IMR-90 (cell line): ENCODE results near the gene ARVCF. TPM values are rescaled to one million over a fixed set of nuclear protein-coding genes. Genes with fewer than 3 reads are reported as not detected.

ENCODE experiments used
- ATAC-seq: fragments of 200-7000 bp; cut with Tn5 transposase; 2 replicates; pipeline ENCODE4 v1.9.1; 2020; ENCODE audit warnings: low read depth, mild to moderate bottlenecking, moderate library complexity
- BruUV-seq: library from RNA; stranded (reverse); fragments of 400-500 nt; replicated peaks from 2 replicates; lab custom pipeline; 2021; lab: Mats Ljungman, UMichigan
- CTCF ChIA-PET: fragments of 300-600 bp; formaldehyde crosslinking; extraction: SDS; loops from one replicate; lab custom pipeline; 2021; ENCODE audit warnings: antibody characterized with exemption; lab: Yijun Ruan, JAX
- POLR2A ChIA-PET: fragments of 300-600 bp; sonication (Branson Sonifier 250); formaldehyde crosslinking; loops from one replicate; lab custom pipeline; 2022; ENCODE audit warnings: antibody characterized with exemption; ENCODE audit not compliant: unreplicated experiment; lab: Charles Lee
- DNase-seq: peaks from one replicate; pipeline ENCODE4 v3.0.0; 2013
- H2AFZ ChIP-seq: replicated peaks from 2 replicates; pipeline ENCODE3; 2013; ENCODE audit warnings: low read length, mild to moderate bottlenecking; ENCODE audit not compliant: poor library complexity
- H2AK5ac ChIP-seq: 2 replicates; pipeline ENCODE4 v1.6.1; 2013; ENCODE audit warnings: low read depth, low read length, inconsistent platforms
- H2AK9ac ChIP-seq: replicated peaks from 2 replicates; pipeline ENCODE3; 2013; ENCODE audit warnings: mild to moderate bottlenecking, low read depth, low read length, moderate library complexity; ENCODE audit not compliant: poor library complexity
- H2BK120ac ChIP-seq: 2 replicates; pipeline ENCODE4 v1.6.1; 2013; ENCODE audit warnings: low read depth, low read length, inconsistent platforms
- H2BK15ac ChIP-seq: 3 replicates; pipeline ENCODE4 v1.6.1; 2013; ENCODE audit warnings: low read depth, low read length, inconsistent platforms
- H2BK20ac ChIP-seq: 2 replicates; pipeline ENCODE4 v1.6.1; 2013; ENCODE audit warnings: low read depth, mild to moderate bottlenecking, inconsistent platforms, low read length, moderate library complexity
- H2BK5ac ChIP-seq: 2 replicates; pipeline ENCODE4 v1.6.1; 2013; ENCODE audit warnings: mild to moderate bottlenecking, low read depth, low read length, inconsistent platforms; ENCODE audit not compliant: poor library complexity, severe bottlenecking
- H3K14ac ChIP-seq: replicated peaks from 2 replicates; pipeline ENCODE4 v1.6.1; 2013; ENCODE audit warnings: low read depth, low read length, inconsistent platforms
- H3K18ac ChIP-seq: 2 replicates; pipeline ENCODE4 v1.6.1; 2013; ENCODE audit warnings: low read depth, low read length, control low read depth
- H3K23ac ChIP-seq: 2 replicates; pipeline ENCODE4 v1.6.1; 2013; ENCODE audit warnings: low read depth, low read length, inconsistent platforms
- H3K27ac ChIP-seq: 2 replicates; pipeline ENCODE4 v1.5.1; 2013; ENCODE audit warnings: mild to moderate bottlenecking, control low read depth, low read length; ENCODE audit not compliant: insufficient read depth
- H3K27me3 ChIP-seq: 2 replicates; pipeline ENCODE4 v1.6.1; 2013; ENCODE audit warnings: low read length; ENCODE audit not compliant: control insufficient read depth, insufficient read depth
- H3K36me3 ChIP-seq: 2 replicates; pipeline ENCODE4 v1.6.1; 2013; ENCODE audit warnings: low read length, mixed read lengths; ENCODE audit not compliant: control insufficient read depth, insufficient read depth
- H3K4ac ChIP-seq: 2 replicates; pipeline ENCODE4 v1.6.1; 2013; ENCODE audit warnings: low read depth, low read length, inconsistent platforms
- H3K4me1 ChIP-seq: 2 replicates; pipeline ENCODE4 v1.6.1; 2013; ENCODE audit warnings: low read length, mixed read lengths; ENCODE audit not compliant: control insufficient read depth, insufficient read depth
- H3K4me2 ChIP-seq: 2 replicates; pipeline ENCODE4 v1.6.1; 2013; ENCODE audit warnings: low read depth, mild to moderate bottlenecking, control low read depth, low read length, moderate library complexity
- H3K4me3 ChIP-seq: 2 replicates; pipeline ENCODE4 v1.5.1; 2013; ENCODE audit warnings: low read depth, mild to moderate bottlenecking, control low read depth, low read length, moderate library complexity; ENCODE audit not compliant: insufficient read depth
- H3K56ac ChIP-seq: 2 replicates; pipeline ENCODE4 v1.6.1; 2013; ENCODE audit warnings: low read length, inconsistent platforms; ENCODE audit not compliant: insufficient read depth; ENCODE audit errors: extremely low read depth
- H3K79me1 ChIP-seq, 2 experiments: 2 replicates each; pipeline ENCODE4 v1.6.1; 2013; ENCODE audit warnings: low read length in 2 of 2, inconsistent platforms in 1 of 2, low read depth in 1 of 2
- H3K9ac ChIP-seq: 2 replicates; pipeline ENCODE4 v1.6.1; 2013; ENCODE audit warnings: low read depth, low read length, control low read depth
- H3K9me1 ChIP-seq: 2 replicates; pipeline ENCODE4 v1.6.1; 2013; ENCODE audit warnings: low read length, inconsistent platforms; ENCODE audit not compliant: insufficient read depth
- H3K9me3 ChIP-seq: 2 replicates; pipeline ENCODE4 v1.6.1; 2013; ENCODE audit warnings: low read length; ENCODE audit not compliant: control insufficient read depth, insufficient read depth
- H4K20me1 ChIP-seq: 2 replicates; pipeline ENCODE4 v1.6.1; 2013; ENCODE audit warnings: low read length, inconsistent platforms; ENCODE audit not compliant: insufficient read depth
- H4K5ac ChIP-seq: 2 replicates; pipeline ENCODE4 v1.6.1; 2013; ENCODE audit warnings: mild to moderate bottlenecking, low read depth, low read length, control low read depth
- H4K8ac ChIP-seq, 2 experiments: 2 replicates each; pipeline ENCODE4 v1.6.1; 2013; ENCODE audit warnings: low read depth in 2 of 2, low read length in 2 of 2, control low read depth in 1 of 2, inconsistent platforms in 1 of 2
- H4K91ac ChIP-seq: 2 replicates; pipeline ENCODE4 v1.6.1; 2013; ENCODE audit warnings: low read depth, low read length, inconsistent platforms; ENCODE audit not compliant: insufficient read depth
- BHLHE40 ChIP-seq: fragments of 150-350 bp; IDR thresholded peaks from 2 replicates; pipeline ENCODE4 v1.6.1; 2016; ENCODE audit warnings: mild to moderate bottlenecking, low read depth, low read length
- CHD1 ChIP-seq: IDR thresholded peaks from 2 replicates; pipeline ENCODE4 v1.6.1; 2012; ENCODE audit warnings: low read depth, low read length, improper control_type of control experiment
- CTCF ChIP-seq: conservative IDR thresholded peaks from 2 replicates; pipeline ENCODE4 v1.5.1; 2012; ENCODE audit warnings: mild to moderate bottlenecking, low read depth, low read length, improper control_type of control experiment
- ELK1 ChIP-seq: fragments of 150-350 bp; IDR thresholded peaks from 2 replicates; pipeline ENCODE4 v1.6.1; 2016; ENCODE audit warnings: low read depth, mild to moderate bottlenecking, low read length, moderate library complexity, borderline replicate concordance
- MAFK ChIP-seq: IDR thresholded peaks from 2 replicates; pipeline ENCODE4 v1.6.1; 2012; ENCODE audit warnings: low read depth, low read length, improper control_type of control experiment
- MAZ ChIP-seq: IDR thresholded peaks from 2 replicates; pipeline ENCODE4 v1.6.1; 2012; ENCODE audit warnings: low read depth, mild to moderate bottlenecking, low read length, improper control_type of control experiment, moderate library complexity, borderline replicate concordance
- MXI1 ChIP-seq: IDR thresholded peaks from 2 replicates; pipeline ENCODE4 v1.6.1; 2012; ENCODE audit warnings: low read depth, mild to moderate bottlenecking, low read length, moderate library complexity, borderline replicate concordance
- POLR2A ChIP-seq: IDR thresholded peaks from 2 replicates; pipeline ENCODE4 v1.6.1; 2012; ENCODE audit warnings: mild to moderate bottlenecking, low read depth, low read length
- RCOR1 ChIP-seq: IDR thresholded peaks from 2 replicates; pipeline ENCODE4 v1.6.1; 2012; ENCODE audit warnings: mild to moderate bottlenecking, low read length, improper control_type of control experiment; ENCODE audit not compliant: insufficient replicate concordance
- RFX5 ChIP-seq: IDR thresholded peaks from 2 replicates; pipeline ENCODE4 v1.8.0; 2012; ENCODE audit warnings: low read depth, mild to moderate bottlenecking, low read length, moderate library complexity
- USF2 ChIP-seq: fragments of 150-350 bp; IDR thresholded peaks from 2 replicates; pipeline ENCODE4 v1.6.1; 2017; ENCODE audit warnings: mild to moderate bottlenecking, antibody characterized with exemption, low read length, low read depth
- WGBS, 2 experiments: methylation state at CpG; one replicate each; pipeline versions ENCODE4 v1.1.5 to v1.1.7; 2013; ENCODE audit warnings: missing lambda C conversion rate in 2 of 2; ENCODE audit not compliant: insufficient read length in 1 of 2; ENCODE audit errors: extremely low coverage in 2 of 2; 5-methylcytosine and 5-hydroxymethylcytosine counted together
- dilution Hi-C: fragments of 300-500 bp; cut with HindIII; formaldehyde crosslinking; loops from one replicate; pipeline ENCODE4 v1.14.3; 2018; ENCODE audit warnings: low sequenced_read_pairs; ENCODE audit not compliant: unreplicated experiment
- in situ Hi-C: fragments of 300-500 bp; cut with MboI; formaldehyde crosslinking; loops from 3 replicates; pipeline ENCODE4 v1.14.3; 2019; ENCODE audit warnings: low sequenced_read_pairs, inconsistent platforms, mixed read lengths
- intact Hi-C: fragments of 100-400 bp; cut with micrococcal nuclease; formaldehyde crosslinking; loops from 2 replicates; pipeline ENCODE4 v1.10.0; 2022
- polyA plus RNA-seq, 3 experiments: library from polyadenylated mRNA; depleted of rRNA; stranded (reverse); fragments of >200 nt; gene quantifications; 2 replicates each; pipeline ENCODE4 v1.2.3, GENCODE V29; 2012; ENCODE audit warnings: low replicate concordance in 1 of 3
- total RNA-seq: library from RNA; depleted of rRNA; stranded (reverse); fragments of >200 nt; gene quantifications from 2 replicates; pipeline ENCODE4 v1.2.3, GENCODE V29; 2012

ARVCF gene
- total and polyA plus RNA-seq, 2 of the 4 experiments (the other 2 are of a cell fraction), result 8.6 to 14.1 TPM

- no peak overlapping the region for H4K5ac ChIP-seq
- no peak overlapping the region for H4K91ac ChIP-seq
- H2BK5ac ChIP-seq, result no peak overlapping the region
- no peak overlapping the region for H2AK5ac ChIP-seq
- peaks cover 31 to 50% of the 10 kb centered on the region in 2 experiments for H3K79me1 ChIP-seq
- H2BK15ac ChIP-seq, result no peak overlapping the region
- H4K20me1 ChIP-seq, result no peaks in the 10 kb centered on the region; the same call in 1 of the 2 replicates
- no peak for TF ChIP-seq USF2
- TF ChIP-seq MAFK, result no peak
- TF ChIP-seq CHD1, result no peak
- TF ChIP-seq POLR2A, result no peak
- TF ChIP-seq RCOR1, result no peak
- TF ChIP-seq RFX5, result no peak
- no peak for TF ChIP-seq BHLHE40
- TF ChIP-seq MAZ, result no peak
- no peak for TF ChIP-seq MXI1
- no peak for TF ChIP-seq CTCF
- TF ChIP-seq ELK1, result no peak
- no peak overlapping the region for H3K4me2 ChIP-seq
- H3K9me3 ChIP-seq, result peaks cover 9% of the 10 kb centered on the region
- no peak overlapping the region for H3K56ac ChIP-seq
- peaks cover 12% of the 10 kb centered on the region for H3K9me1 ChIP-seq
- no peak overlapping the region for H3K4ac ChIP-seq
- H3K14ac ChIP-seq, result no peak overlapping the region
- H2BK120ac ChIP-seq, result no peak overlapping the region
- H3K18ac ChIP-seq, result no peak overlapping the region
- CTCF ChIA-PET, result no interaction called here
- WGBS, 2 experiments, result 96% methylated on average over 6 of the region's 7 CpGs; no CpG with 5 or more reads in 1 of the 2 experiments
- no peak overlapping the region for H2AFZ ChIP-seq
- H3K27ac ChIP-seq, result no peak overlapping the region
- no peak overlapping the region for H3K4me3 ChIP-seq
- H3K4me1 ChIP-seq, result peaks cover 11% of the 10 kb centered on the region
- H3K9ac ChIP-seq, result no peak overlapping the region
- no peak overlapping the region for H3K23ac ChIP-seq
- peaks cover 3% of the 10 kb centered on the region for H3K36me3 ChIP-seq
- POLR2A ChIA-PET, result no interaction called here
- DNase-seq, result no peak
- H2AK9ac ChIP-seq, result no peak overlapping the region
- intact Hi-C loops, result no loop called here
- ATAC-seq, result no peak
- in situ Hi-C loops, result no loop called here
- BruUV-seq, result no TSS peak
- H4K8ac ChIP-seq, result no peak overlapping the region
- no peak overlapping the region for H2BK20ac ChIP-seq
- H3K27me3 ChIP-seq, result no peaks in the 10 kb centered on the region
- dilution Hi-C loops, result no loop called here
Measured at GRCh38 chr22:19936513-19936912, 80.1 kb downstream of the ARVCF start.
